ENCODE data around the gene ENPP1.

Gene ENPP1

DNA sequence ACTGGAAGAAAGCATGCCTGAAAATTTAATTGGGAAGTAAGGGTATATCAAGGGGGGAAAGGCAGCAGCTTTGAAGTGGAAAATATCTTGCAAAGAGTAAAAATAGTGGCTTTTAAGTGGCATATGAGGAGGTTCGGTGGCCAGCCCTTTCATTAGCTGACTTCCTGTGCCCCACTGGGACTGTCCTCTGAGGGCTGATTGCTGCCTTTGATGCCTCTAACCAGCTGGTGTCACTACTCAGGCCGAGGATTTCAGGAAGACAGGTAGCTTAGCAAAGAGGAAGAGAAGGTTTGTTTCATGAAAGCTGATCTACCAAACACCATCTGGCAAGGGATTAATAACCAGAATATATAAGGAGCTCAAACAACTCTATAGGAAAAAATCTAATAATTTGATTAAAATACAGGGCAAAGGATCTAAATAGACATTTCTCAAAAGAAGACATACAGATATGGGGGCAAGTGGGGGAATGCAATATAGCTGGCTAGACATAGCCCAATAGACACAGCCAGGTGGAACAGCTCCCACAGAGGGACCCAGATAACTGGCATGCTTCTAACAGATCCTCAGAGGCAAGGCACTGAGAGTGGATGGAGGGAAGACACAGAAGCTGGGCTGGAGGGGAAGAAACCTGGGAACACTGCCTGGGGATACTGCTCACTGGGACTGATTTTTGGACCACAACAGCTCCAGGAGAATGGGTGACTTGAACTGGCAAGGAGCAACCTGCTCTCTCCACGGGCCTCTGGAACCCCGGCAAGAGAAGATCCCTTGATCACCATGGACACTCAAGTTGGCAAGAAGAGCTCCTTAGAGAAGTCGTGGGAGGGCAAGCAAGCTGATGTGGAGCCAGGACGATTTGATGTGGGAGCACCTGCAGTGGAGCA is 110.2 kb downstream of the ENPP1 start:
- DNase-seq: no peak

DNA sequence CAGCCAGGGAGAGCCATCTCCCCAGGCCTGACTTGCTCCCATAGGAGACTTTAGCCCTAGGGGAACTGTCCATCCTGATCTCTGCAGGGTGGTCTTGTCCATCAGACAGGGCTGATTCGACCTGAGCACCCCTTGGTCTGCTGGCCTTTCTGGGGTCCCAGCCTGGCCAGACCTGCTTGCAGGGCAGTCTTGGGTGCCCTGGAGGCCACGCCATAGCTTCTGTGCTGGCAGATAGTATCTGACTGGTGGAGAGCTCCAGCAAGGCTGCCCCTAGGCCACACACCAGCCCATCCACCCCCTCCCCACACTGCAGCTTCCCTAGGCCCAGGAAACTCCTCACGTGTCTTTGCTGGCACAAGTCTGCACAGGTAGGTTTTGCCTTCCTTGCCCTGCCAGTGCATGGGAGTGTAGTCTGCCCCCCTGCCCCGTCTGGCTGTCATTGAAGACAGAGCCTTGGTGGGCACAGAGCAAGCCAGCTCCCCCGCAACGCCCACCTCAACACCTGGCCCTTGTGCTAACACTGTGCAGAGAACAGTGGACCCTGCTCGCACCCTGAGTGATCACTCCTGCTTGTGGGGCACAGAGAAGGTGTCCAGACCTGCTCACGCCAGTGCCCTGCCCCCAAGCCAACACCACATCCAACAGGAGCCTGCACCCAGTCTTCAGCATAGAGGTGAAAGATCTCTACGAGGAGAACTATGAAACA is 111.0 kb downstream of the ENPP1 start:
- no peak for DNase-seq

DNA sequence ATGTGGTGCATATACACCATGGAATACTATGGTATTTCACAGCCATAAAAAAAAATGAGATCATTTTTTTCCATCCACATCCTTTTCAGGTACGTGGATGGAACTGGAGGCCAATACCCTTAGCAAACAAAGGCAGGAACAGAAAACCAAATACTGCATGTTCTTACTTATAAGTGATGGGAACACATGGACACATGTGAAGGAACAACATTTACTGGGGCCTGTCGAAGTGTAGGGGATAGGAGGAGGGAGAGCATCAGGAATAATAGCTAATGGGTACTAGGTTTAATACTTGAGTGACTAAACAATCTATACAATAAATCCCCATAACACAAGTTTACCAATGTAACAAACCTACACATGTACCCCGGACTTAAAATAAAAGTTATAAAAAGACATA is 112.8 kb downstream of the ENPP1 start:
- DNase-seq: no peak

DNA sequence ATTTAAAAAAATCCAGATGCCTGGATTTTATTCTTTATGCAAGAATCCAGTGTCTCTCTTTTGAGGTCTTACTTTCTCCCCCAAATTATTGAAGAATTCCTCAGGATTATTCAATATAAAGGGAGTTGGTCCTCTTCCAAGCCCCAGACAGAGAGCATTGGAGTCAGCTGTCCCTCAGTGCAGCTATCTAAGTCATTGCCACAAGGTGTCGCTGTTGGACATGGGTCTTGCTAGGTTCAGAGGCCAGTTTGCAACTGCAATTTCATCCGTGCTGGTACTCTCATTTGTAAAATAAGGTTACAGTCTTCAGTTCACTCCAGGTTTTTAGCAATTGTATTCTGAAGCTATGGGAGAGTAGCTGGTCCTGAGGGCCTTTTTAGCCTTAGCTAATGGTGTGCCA is 115.5 kb downstream of the ENPP1 start:
- no peak for DNase-seq

DNA sequence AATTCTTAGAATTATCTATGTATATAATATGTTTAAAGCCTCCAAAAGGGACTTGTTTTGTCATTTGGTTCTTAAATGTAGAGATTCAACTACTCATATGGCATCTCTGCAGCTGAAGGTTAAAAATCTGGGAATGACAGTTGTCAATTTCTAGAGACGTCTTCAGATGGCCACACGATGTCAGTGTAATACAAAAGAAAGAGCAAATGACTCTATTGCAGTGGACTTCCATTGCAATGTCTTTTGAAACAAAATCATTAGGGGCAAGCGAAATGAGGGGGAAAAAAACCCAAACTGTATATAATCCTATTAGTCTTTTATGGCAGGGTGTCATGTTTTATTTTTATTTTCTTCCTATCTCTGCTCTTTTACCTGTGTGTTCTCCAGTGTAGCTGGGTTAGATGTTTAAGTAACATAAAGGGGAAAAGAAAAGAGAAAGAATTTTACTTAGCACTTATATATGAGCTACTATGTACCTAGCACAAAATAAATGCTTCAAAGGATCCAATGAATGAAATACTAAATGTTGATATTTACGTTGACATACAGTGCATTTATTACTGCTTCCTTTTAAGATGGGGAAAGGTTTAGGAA is 117.2 kb downstream of the ENPP1 start:
- no peak for DNase-seq

DNA sequence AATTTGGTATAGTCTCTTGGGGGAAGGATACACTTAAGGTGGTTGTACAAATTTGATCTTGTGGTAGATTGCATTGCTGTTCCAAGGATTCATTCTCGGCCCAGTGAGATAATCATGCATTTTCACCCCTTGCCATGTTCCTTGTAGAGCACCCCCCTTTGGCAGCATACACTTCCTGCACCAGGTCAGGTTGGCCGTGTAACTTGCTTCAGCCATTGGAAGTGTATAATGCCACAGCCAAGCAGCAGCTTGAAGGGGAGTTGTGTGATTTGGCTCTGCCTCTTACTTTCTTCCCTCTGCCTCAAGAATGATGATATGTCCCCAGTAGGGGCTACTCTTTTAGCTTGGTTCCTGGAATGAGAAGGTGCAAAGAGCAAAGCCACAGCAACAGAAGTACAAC is 121.4 kb downstream of the ENPP1 start:
- no peak for DNase-seq

DNA sequence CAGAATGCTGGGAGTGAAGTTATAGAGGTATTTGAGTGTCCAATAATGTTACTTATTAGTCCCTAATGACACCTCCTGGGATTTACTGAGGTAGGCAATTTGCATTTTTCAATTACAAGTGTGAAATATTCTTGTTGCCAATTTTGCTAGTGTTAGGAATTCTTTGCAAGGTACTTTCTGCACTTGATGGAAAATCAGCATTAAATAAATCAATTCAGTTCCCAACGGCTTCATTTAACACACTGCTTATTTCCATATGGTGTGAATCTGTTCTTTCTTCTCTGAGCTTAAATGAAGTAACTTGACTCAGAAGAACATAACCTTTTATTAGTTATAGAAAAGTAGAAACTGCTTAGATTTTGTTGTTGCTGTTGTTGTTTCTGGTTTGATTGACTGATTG is 122.2 kb downstream of the ENPP1 start:
- DNase-seq: no peak

DNA sequence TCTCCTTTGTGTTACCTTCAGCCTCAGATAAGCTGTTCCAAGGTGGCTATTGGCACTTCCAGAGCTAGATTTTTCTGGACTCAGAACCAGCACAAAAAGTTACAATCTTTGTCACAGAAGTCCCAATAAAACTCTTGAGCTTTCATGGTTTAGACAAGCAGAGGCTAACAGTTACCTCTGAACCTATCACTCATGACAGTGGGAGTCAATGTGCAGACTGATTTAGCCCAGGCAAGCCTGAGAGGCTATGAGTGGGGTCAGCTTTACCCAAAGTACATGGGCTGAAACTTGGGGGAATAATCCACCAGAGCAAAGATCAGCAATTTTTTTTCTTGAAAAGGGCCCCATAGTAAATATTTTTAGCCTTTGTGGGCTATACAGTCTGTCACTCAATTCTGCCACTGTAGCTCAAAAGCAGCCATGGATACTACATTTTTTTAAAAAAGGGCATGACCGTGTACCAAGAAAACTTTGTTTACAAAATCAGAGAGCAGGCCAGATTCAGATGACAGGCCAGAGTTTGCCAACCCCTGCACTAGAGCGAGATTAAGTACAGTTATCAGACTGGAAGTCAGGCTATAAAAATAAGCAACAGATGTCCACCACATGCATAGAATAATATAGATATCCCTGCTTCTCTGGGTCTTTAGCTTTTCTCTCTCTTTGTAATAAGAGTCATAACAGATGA is 123.4 kb downstream of the ENPP1 start:
- no peak for DNase-seq

DNA sequence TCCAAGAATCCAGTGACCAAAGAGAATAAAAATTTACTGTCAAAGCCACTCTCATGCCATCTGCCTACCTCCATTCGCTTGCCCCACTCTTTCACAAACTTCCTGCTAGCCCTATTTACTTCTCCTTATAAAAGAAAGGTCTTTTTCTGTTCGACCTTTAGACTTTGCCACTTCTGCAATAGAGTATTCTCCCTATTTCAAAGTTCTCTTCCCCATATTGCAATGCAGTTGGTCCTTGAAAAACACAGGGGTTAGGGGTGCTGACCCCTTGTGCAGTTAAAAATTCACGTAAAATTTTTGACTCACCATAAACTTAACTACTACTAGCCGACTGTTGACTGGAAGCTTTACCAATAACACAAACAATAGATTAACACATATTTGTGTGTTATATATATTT is 128.3 kb downstream of the ENPP1 start:
- no peak for DNase-seq

DNA sequence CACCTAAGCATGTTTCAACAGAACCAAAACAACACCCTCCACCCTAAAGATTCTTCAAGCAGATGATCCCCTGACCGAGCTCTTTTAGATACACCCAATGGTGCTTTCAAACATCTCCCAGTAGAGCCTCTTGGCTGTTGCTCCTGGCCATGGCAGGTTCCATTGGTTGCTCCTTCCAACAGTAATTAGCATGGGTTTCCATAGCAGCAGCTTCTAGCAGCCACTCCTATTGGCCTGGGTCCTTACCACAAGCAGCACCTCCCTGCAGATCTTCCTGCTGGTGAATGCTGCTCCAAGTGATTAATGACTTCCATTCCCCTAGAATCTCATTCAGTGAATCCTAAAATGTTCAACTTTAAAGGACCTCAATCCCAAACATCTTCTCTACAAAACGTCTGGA is 129.4 kb downstream of the ENPP1 start:
- no peak for DNase-seq

DNA sequence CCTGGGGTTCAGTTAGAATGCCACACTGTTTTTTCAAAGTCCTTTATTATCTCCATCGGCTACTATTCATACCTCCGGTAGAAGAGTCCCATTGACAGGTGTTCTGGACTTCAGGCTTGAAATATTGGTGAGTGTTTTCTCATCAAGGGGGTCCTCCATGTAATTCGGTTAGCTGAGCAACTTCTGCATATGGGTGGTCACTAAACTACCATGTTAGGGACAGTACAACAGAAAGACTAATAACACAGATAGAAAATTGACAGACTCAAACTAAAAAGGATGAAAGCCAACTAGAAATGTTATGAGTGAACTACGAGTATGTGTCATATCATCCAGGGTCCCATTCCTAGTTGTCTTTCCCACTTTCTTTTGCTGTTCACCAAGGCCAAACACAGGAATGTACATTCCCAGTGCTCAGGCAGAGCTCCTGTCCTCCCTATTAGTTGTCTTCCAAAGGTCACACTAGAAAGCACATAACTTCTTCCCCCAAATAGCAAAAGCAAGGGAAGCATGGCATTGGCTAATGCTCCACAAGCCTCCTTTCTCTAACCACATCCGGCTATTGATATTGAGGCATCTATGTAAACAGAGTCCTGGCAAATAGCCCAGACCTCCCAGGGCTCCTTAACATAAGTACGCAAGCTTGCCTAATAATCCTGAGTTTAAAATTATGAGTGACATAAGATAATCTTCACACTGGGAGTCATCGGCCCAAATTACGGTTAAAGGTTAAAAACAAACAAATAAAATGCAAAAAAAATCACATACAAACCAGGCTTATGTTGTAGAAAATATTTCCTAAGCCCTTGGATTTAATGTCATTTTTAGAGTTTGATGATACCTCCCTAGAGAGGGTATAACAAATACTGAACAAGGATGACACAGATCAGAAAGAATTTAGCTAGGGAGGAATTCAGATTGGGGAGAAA is 130.1 kb downstream of the ENPP1 start:
- no peak for DNase-seq
